ENCODE measurements around the gene FBXL7. TPM values are rescaled to one million over a fixed set of nuclear protein-coding genes. Genes with fewer than 3 reads are reported as not detected.

FBXL7 gene
- total RNA-seq, 6 experiments from 2014 or later: 12.7 to 19.2 (median 16.8) TPM

DNA sequence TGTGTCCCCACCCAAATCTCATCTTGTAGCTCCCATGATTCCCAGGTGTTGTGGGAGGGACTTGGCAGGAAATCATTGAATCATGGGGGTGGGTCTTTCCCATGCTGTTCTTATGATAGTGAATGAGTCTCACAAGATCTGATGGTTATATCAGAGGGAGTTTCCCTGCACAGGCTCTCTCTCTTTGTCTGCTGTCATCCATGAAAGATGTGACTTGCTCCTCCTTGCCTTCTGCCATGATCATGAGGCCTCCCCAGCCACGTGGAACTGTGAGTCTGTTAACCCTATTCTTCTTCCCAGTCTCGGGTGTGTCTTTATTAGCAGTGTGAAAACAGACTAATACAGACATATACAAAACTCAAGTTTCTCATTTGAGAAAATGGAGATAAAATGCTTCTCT lies 139.3 kb downstream of the FBXL7 start:
- peaks cover 15% of the 10 kb centered on the region for H3K4me1 Mint-ChIP-seq (ENCODE audit: low read depth)
- DNase-seq: no peak
- no peaks in the 10 kb centered on the region; the same call in 1 of the 2 replicates for H3K27me3 Mint-ChIP-seq (ENCODE audit: insufficient read depth)
- no peak overlapping the region for H3K27ac Mint-ChIP-seq
- no peaks in the 10 kb centered on the region for H3K9me3 Mint-ChIP-seq
- TF ChIP-seq, protein P1, sequence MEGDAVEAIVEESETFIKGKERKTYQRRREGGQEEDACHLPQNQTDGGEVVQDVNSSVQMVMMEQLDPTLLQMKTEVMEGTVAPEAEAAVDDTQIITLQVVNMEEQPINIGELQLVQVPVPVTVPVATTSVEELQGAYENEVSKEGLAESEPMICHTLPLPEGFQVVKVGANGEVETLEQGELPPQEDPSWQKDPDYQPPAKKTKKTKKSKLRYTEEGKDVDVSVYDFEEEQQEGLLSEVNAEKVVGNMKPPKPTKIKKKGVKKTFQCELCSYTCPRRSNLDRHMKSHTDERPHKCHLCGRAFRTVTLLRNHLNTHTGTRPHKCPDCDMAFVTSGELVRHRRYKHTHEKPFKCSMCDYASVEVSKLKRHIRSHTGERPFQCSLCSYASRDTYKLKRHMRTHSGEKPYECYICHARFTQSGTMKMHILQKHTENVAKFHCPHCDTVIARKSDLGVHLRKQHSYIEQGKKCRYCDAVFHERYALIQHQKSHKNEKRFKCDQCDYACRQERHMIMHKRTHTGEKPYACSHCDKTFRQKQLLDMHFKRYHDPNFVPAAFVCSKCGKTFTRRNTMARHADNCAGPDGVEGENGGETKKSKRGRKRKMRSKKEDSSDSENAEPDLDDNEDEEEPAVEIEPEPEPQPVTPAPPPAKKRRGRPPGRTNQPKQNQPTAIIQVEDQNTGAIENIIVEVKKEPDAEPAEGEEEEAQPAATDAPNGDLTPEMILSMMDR (IDR thresholded peaks at IDR 0.05): no peak
- H3K36me3 Mint-ChIP-seq (ENCODE audit: low read depth): peaks cover 33% of the 10 kb centered on the region
- H3K4me3 Mint-ChIP-seq: no peak overlapping the region

DNA sequence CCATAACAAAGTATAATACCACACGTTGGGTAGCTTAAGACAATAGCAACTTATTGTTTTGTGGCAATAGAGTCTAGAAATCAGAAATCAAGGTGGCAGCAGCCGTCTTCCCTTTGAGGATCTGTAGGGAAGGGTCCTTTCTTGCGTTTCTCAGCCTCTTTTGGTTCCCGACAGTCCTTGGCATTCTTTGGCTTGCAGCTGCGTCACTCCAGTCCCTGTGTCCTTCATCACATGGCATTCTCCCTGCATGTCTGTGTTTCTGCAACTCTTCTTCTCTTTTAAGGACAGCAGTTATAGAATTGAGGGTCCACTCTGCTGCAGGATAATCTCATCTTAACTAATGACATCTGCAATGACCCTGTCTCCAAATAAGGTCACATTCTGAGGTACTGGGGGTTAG lies 140.1 kb downstream of the FBXL7 start:
- Mint-ChIP-seq H3K9me3 (no peaks in the 10 kb centered on the region), H3K27me3 (ENCODE audit: insufficient read depth) (peaks cover 1% of the 10 kb centered on the region; the same call in 1 of the 2 replicates), H3K4me1 (ENCODE audit: low read depth) (peaks cover 16% of the 10 kb centered on the region), H3K4me3 (no peak overlapping the region), H3K36me3 (ENCODE audit: low read depth) (peaks cover 33% of the 10 kb centered on the region), H3K27ac (no peak overlapping the region)
- DNase-seq: no peak
- TF ChIP-seq, protein P1 (IDR thresholded peaks at IDR 0.05): no peak

DNA sequence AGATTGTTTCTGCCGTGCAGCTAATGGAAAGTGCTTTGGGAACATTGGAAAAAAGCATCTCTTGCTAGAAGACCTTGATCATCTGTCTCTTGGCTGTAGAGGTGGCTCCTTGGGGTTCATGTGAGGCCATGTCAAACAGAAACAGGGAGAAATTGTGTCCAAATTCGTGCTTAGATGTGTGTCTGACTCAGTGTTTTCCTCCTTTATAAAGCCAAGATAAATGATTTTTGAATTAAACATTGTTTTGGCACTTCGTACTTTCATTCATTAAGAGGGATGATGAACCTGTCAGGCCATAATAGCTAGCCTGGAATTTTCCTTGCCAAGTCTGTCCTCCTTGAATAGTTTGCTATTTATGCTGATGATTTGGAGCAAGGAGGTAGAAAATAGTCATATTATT lies 143.8 kb downstream of the FBXL7 start:
- Mint-ChIP-seq H3K27ac (no peak overlapping the region; the same call in 1 of the 2 replicates), H3K4me3 (no peak overlapping the region), H3K9me3 (no peaks in the 10 kb centered on the region), H3K27me3 (ENCODE audit: insufficient read depth) (peaks cover 4% of the 10 kb centered on the region; the same call in 1 of the 2 replicates), H3K36me3 (ENCODE audit: low read depth) (peaks cover 29% of the 10 kb centered on the region), H3K4me1 (ENCODE audit: low read depth) (peaks cover 31% of the 10 kb centered on the region)
- TF ChIP-seq, protein P1 (IDR thresholded peaks at IDR 0.05): no peak
- no peak for DNase-seq

DNA sequence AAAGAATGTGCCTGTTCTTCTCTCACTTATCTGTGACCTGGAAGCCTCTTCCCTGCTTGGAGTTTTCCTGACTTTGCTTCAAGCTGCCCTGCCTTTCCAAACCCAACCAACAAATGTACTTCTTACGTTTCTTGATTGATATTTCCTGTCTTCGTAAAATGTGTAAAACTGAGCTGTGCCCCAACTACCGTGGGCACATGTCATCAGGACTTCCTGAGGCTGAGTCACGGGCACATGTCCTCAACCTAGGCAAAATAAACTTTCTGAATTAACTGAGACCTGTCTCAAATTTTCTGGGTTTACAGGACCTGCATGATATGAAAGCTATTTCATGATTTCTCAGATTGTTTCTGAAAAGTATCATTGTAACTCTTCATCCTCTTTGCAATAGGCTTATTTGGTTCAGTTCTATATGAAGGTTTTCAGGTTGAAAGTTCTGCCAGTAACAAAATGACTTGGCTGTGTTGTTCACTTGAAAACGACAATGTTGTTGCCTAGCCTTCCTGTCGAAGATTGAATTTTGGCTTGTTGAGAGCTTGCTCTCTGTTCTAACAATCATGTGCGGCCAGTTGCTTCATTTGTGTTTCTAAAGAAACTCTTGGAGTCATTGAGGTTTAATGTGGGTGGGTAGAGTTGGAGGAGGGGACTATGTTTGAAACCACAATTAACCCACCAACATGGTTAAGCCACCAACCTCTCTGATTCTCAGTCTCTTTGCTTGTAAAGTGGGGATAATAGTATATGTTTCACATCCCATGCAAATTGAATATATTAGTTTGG lies 145.6 kb downstream of the FBXL7 start:
- H3K4me3 Mint-ChIP-seq: peak overlapping the region; percentile 69
- no peak for DNase-seq
- peaks cover 31% of the 10 kb centered on the region for H3K4me1 Mint-ChIP-seq (ENCODE audit: low read depth)
- peaks cover 22% of the 10 kb centered on the region for H3K36me3 Mint-ChIP-seq (ENCODE audit: low read depth)
- H3K27ac Mint-ChIP-seq: peak overlapping the region; percentile 79
- TF ChIP-seq, protein P1 (IDR thresholded peaks at IDR 0.05): no peak
- H3K27me3 Mint-ChIP-seq (ENCODE audit: insufficient read depth): peaks cover 4% of the 10 kb centered on the region; the same call in 1 of the 2 replicates
- H3K9me3 Mint-ChIP-seq: no peaks in the 10 kb centered on the region

DNA sequence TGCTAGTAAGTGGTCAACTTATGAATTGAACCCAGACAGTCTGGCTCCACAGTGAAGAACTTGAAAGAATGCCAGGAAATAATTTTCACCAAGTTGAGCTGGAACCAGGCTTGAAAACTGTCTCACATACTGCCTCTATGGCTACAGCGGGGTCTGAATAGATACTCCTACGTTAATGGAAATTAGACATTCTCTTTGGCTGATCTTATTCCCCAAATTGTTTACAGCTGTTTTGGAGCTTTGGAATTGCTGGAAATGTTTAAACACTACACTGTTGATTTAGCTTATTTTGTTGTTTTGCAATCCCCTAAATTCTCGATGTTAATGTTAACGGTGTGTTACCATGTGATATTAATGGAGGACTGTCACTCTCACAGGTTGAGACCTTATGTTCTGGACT lies 146.4 kb downstream of the FBXL7 start:
- no peak for DNase-seq
- TF ChIP-seq, protein P1 (IDR thresholded peaks at IDR 0.05): no peak
- Mint-ChIP-seq H3K4me1 (ENCODE audit: low read depth) (peaks cover 31% of the 10 kb centered on the region), H3K27ac (no peak overlapping the region), H3K9me3 (no peaks in the 10 kb centered on the region), H3K4me3 (no peak overlapping the region), H3K27me3 (ENCODE audit: insufficient read depth) (peaks cover 4% of the 10 kb centered on the region; the same call in 1 of the 2 replicates), H3K36me3 (ENCODE audit: low read depth) (peaks cover 24% of the 10 kb centered on the region)
